SU-DHL-6 (cell line): ENCODE measurements around the gene MED23.

Source experiments
- EZH2phosphoT487 ChIP-seq: fragments of 200-600 bp; sonication (generic), shearing (Covaris generic); conservative IDR thresholded peaks from 2 replicates; pipeline ENCODE4 v1.6.1; 2018; ENCODE audit warnings: mild to moderate bottlenecking, antibody characterized with exemption, low read length, moderate library complexity, mixed read lengths
- TF ChIP-seq, protein P1 (sequence below): fragments of 200-600 bp; sonication (generic); IDR thresholded peaks from one replicate; pipeline ENCODE4 v1.5.1; 2017; ENCODE audit warnings: antibody characterized with exemption, mild to moderate bottlenecking, low read length, moderate library complexity; ENCODE audit not compliant: insufficient read depth, poor library complexity, severe bottlenecking

DNA sequence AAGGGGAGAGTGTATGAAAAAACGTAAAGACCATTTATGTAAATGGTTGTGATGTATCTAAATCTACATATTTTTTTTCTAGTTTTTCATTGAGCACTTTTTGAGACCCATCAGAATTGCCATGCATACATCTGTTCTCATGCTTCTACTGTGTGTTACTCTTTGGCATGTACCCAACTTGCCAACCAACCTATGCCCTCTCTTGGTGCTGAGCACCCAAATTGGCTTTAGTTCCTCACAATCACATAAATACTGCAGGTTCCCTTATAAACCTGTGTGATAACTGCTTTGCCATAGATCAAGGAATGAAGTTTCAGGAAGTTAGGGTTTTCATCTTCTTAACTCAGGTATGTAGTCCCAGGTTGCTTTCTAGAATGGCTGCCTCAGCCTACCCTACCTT, 16.9 kb upstream of the MED23 start:
- TF ChIP-seq, protein P1, sequence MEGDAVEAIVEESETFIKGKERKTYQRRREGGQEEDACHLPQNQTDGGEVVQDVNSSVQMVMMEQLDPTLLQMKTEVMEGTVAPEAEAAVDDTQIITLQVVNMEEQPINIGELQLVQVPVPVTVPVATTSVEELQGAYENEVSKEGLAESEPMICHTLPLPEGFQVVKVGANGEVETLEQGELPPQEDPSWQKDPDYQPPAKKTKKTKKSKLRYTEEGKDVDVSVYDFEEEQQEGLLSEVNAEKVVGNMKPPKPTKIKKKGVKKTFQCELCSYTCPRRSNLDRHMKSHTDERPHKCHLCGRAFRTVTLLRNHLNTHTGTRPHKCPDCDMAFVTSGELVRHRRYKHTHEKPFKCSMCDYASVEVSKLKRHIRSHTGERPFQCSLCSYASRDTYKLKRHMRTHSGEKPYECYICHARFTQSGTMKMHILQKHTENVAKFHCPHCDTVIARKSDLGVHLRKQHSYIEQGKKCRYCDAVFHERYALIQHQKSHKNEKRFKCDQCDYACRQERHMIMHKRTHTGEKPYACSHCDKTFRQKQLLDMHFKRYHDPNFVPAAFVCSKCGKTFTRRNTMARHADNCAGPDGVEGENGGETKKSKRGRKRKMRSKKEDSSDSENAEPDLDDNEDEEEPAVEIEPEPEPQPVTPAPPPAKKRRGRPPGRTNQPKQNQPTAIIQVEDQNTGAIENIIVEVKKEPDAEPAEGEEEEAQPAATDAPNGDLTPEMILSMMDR = no peak
- TF ChIP-seq EZH2phosphoT487 = no peak
